Activated CD8-positive, alpha-beta memory T cell treated with anti-CD3 and anti-CD28 coated beads, Interleukin-2, amount 50 U/mL, for 48 hours (primary cell): Measurements from ENCODE around the gene SCYL2.

ENCODE experiments used
- DNase-seq: peaks from one replicate; pipeline ENCODE4 v3.0.0-alpha.2; 2020

The SCYL2 gene

DNA sequence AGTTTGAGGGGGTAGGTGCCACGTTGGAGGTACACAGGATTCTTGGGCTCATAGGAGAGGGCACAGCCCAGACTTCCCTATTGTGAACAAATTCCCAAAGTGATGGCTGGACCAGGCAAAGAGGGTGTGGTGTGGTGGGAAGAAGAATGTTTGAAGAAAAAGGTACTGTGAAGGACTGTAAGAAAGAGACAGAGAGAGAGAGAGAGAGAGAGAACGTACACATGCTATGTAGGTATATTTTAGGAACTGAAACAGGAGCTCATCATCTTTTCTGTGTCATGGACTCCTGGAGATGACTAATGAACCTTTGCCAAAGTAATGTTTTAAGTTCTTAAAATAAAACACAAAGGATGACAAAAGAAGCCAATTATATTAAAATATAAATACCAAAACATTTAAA lies 114.4 kb downstream of the SCYL2 start:
- DNase-seq: no peak

DNA sequence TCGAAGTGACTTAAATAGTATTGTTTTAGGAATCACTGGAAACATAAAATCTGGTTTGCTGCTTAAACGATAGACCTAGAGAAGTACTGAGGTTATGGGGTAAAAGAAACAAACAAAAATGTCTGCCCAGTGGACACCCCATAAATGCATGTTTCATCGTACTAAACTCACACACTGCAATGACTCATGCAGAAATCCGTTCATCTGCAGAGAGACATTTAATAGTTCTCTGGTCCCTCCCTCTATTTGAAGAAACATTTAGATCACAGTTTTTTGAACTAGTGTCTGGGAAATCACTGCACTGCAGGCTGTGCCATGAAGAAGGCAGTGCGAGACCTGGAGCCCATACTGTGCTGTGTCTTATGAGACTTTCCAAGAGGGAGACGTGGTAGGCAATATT lies 115.4 kb downstream of the SCYL2 start:
- no peak for DNase-seq

DNA sequence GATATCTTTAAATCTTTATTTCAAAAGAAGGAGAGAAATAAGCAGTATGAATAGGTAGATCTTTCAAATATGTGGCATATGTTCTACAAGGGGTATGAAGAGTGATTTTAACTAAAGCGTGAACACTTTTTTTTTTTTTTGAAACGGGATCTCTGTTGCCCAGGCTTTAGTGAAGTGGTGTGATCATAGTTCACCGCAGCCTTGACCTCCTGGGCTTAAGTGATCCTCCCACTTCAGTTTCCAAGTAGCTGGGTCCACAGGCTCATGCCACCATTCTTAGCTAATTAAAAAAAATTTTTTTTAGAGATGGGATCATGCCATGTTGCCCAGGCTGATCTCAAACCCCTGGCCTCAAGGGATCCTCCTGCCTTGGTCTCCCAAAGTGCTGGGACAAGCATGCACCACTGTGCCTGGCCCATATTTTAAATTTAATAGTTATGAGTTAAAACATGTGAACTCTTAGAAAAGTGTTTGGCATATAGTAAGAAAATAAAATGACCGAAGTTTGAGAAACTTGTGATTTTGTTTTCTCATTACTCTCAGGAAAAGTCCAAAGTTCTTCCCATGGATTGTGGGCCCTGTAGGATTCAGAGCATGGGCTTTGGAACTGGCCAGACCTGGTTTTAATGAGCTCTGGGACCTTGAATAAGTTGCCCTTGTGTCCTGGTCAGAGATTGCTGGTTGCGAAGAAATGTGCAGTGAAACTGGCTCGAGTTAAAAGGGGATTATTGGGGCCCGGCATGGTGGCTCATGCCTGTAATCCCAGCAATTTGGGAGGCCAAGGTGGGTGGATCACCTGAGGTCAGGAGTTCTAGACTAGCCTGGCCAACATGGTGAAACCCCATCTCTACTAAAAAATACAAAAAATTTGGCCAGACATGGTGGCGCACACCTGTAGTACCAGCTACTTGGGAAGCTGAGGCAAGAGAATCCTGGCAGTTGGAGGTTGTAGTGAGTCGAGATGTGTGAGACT lies 116.9 kb downstream of the SCYL2 start:
- DNase-seq: no peak

DNA sequence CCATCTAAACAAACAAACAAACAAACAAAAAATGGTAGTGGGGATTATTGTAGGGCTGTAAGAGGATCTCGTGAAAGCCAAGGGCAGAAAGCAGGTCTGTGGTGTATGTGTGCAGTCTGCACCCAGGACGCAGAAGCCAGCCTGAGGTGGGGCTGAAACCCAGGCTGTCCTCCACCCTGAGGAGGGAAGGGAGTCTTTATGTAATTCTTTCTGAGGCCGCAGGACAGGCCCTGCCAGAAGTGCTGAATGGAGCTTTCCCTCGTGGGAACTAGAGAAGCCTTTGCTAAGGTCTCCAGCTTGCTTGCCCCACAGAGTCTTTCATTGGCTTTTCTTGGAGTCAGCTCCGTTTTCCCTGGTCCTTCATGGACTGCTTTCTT lies 117.6 kb downstream of the SCYL2 start:
- DNase-seq: no peak

DNA sequence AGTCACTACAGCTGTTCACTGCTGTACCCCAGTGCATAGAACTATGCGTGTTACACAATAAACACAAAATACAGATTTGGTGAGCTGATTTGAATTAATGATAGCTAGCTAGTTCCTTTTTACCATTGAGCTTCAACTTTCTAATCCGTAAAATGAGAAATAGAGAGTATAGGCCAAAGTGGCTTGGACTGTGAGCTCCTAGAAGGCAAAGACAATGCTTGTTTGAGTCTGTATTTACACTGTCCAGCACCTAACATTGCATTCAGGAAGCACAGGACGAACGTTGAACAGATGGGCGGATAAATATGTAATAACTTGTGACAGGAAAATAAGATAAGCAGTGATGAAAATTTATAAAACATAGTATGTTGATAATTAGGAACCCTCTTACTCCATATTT lies 121.4 kb downstream of the SCYL2 start:
- DNase-seq: no peak
